Endothelial cell of umbilical vein (primary cell): ENCODE measurements around the gene BUB1B. TPM values are rescaled to one million over a fixed set of nuclear protein-coding genes. Genes with fewer than 3 reads are reported as not detected.

ENCODE experiments used
- BruUV-seq: library from RNA; stranded (reverse); fragments of 400-500 nt; replicated peaks from 2 replicates; lab custom pipeline; 2021; lab: Mats Ljungman, UMichigan
- CTCF ChIA-PET: fragments of 300-600, 350-600 bp; sonication (Branson Sonifier 250); formaldehyde crosslinking; loops from one replicate; lab custom pipeline; 2021; ENCODE audit warnings: antibody characterized with exemption, inconsistent platforms; lab: Charles Lee
- POLR2A ChIA-PET: fragments of 300-600, 350-600 bp; sonication (Branson Sonifier 250); formaldehyde crosslinking; loops from one replicate; lab custom pipeline; 2021; ENCODE audit warnings: antibody characterized with exemption, inconsistent platforms; lab: Charles Lee
- DNase-seq: peaks from one replicate; pipeline ENCODE4 v3.0.0-alpha.2; 2011; ENCODE audit warnings: low read depth, low spot score
- FAIRE-seq: peaks from 2 replicates; lab custom pipeline; 2011; peaks lifted over from hg19 to GRCh38; lab: Jason Lieb, UNC
- H2AFZ ChIP-seq: 2 replicates; pipeline ENCODE4 v1.6.0; 2012; ENCODE audit warnings: low read depth, low read length, control low read depth, inconsistent platforms
- H3K27ac ChIP-seq: 2 replicates; pipeline ENCODE4 v1.5.1; 2011; ENCODE audit warnings: low read depth, mild to moderate bottlenecking, control low read depth, low read length, moderate library complexity; ENCODE audit not compliant: insufficient read depth
- H3K27me3 ChIP-seq, 2 experiments: 2 replicates each; pipeline versions ENCODE4 v1.6.0 to v1.6.1; 2011; ENCODE audit warnings: low read length in 2 of 2, mixed read lengths in 1 of 2; ENCODE audit not compliant: control insufficient read depth in 2 of 2, insufficient read depth in 2 of 2
- H3K36me3 ChIP-seq, 2 experiments: 2 replicates in 1 of 2; 3 replicates in 1 of 2; pipeline ENCODE4 v1.5.1; 2011; ENCODE audit warnings: low read length in 2 of 2, mild to moderate bottlenecking in 1 of 2, moderate library complexity in 1 of 2; ENCODE audit not compliant: control insufficient read depth in 2 of 2, insufficient read depth in 2 of 2; ENCODE audit errors: extremely low read depth in 1 of 2
- H3K4me1 ChIP-seq: 3 replicates; pipeline ENCODE4 v1.5.1; 2011; ENCODE audit warnings: mild to moderate bottlenecking, low read length; ENCODE audit not compliant: control insufficient read depth, insufficient read depth; ENCODE audit errors: extremely low read depth
- H3K4me2 ChIP-seq: 2 replicates; pipeline ENCODE4 v1.6.1; 2011; ENCODE audit warnings: low read length, control low read depth, mixed read lengths; ENCODE audit not compliant: insufficient read depth
- H3K4me3 ChIP-seq, 3 experiments: fragments of 200-600 bp in 1 of 3; sonication (generic), shearing (Covaris generic) in 1 of 3; replicated peaks in 1 of 3; 2 replicates each; pipeline ENCODE4 v1.5.1; 2011 to 2016; ENCODE audit warnings: control low read depth in 3 of 3, low read length in 3 of 3, mild to moderate bottlenecking in 2 of 3, inconsistent platforms in 1 of 3, low read depth in 1 of 3, moderate library complexity in 1 of 3; ENCODE audit not compliant: insufficient read depth in 1 of 3
- H3K79me2 ChIP-seq: 2 replicates; pipeline ENCODE4 v1.6.0; 2012; ENCODE audit warnings: low read length, inconsistent platforms; ENCODE audit not compliant: control insufficient read depth, insufficient read depth
- H3K9ac ChIP-seq: replicated peaks from 2 replicates; pipeline ENCODE3; 2011; ENCODE audit warnings: low read length, control low read depth; ENCODE audit not compliant: insufficient read depth; ENCODE audit errors: extremely low read depth
- H3K9me1 ChIP-seq: replicated peaks from 3 replicates; pipeline ENCODE4 v1.6.0; 2011; ENCODE audit warnings: mild to moderate bottlenecking, low read length; ENCODE audit not compliant: control insufficient read depth, insufficient read depth; ENCODE audit errors: extremely low read depth
- H3K9me3 ChIP-seq: replicated peaks from 2 replicates; pipeline ENCODE4 v1.5.1; 2012; ENCODE audit warnings: low read length, inconsistent platforms; ENCODE audit not compliant: control insufficient read depth, insufficient read depth
- H4K20me1 ChIP-seq: replicated peaks from 2 replicates; pipeline ENCODE3; 2011; ENCODE audit warnings: mild to moderate bottlenecking, low read length; ENCODE audit not compliant: control insufficient read depth, insufficient read depth; ENCODE audit errors: extremely low read depth
- EZH2 ChIP-seq: IDR thresholded peaks from 2 replicates; pipeline ENCODE4 v1.6.1; 2012; ENCODE audit warnings: borderline replicate concordance, low read depth, mild to moderate bottlenecking, moderate library complexity, low read length, inconsistent platforms; ENCODE audit not compliant: severe bottlenecking
- FOS ChIP-seq: IDR thresholded peaks from 2 replicates; pipeline ENCODE4 v1.6.1; 2011; ENCODE audit warnings: mild to moderate bottlenecking, low read length, moderate library complexity, borderline replicate concordance; ENCODE audit not compliant: insufficient read depth
- GATA2 ChIP-seq: IDR thresholded peaks from 2 replicates; pipeline ENCODE4 v1.7.0; 2011; ENCODE audit warnings: low read depth, mild to moderate bottlenecking, moderate library complexity, mixed read lengths, low read length; ENCODE audit not compliant: insufficient read length, insufficient read depth
- JUN ChIP-seq: IDR thresholded peaks from 2 replicates; pipeline ENCODE4 v1.6.1; 2011; ENCODE audit warnings: borderline replicate concordance, low read depth; ENCODE audit not compliant: insufficient read length, insufficient read depth
- MYC ChIP-seq: IDR thresholded peaks from one replicate; pipeline ENCODE4 v1.6.1; 2011; ENCODE audit warnings: mild to moderate bottlenecking, low read depth, low read length
- POLR2A ChIP-seq: IDR thresholded peaks from 2 replicates; pipeline ENCODE4 v1.6.1; 2012; ENCODE audit warnings: low read depth, mild to moderate bottlenecking, control low read depth, low read length
- POLR2AphosphoS5 ChIP-seq: IDR thresholded peaks from 2 replicates; pipeline ENCODE4 v1.6.1; 2012; ENCODE audit warnings: low read depth, mild to moderate bottlenecking, control low read depth, low read length, moderate library complexity; ENCODE audit not compliant: insufficient read depth
- dilution Hi-C: fragments of 300-500 bp; cut with MboI; formaldehyde crosslinking; loops from one replicate; pipeline ENCODE4 v1.15.0; 2019; ENCODE audit warnings: low sequenced_read_pairs; ENCODE audit not compliant: extremely low pct_ligation_motif_present
- intact Hi-C: fragments of 100-400 bp; cut with micrococcal nuclease; formaldehyde crosslinking; loops from one replicate; pipeline ENCODE4 v1.10.0; 2022
- polyA plus RNA-seq, 4 experiments: library from polyadenylated mRNA; depleted of rRNA in 3 of 4; stranded (reverse) in 3 of 4; unstranded in 1 of 4; fragments of >200 nt; gene quantifications; 2 replicates each; pipeline versions ENCODE4 v1.2.1 to v1.2.3, GENCODE V29; 2011 to 2012; ENCODE audit warnings: missing spikeins in 1 of 4
- total RNA-seq: library from RNA; stranded (reverse); gene quantifications from 2 replicates; pipeline ENCODE4 v1.2.3, GENCODE V29; 2021
- TF ChIP-seq, protein P1 (sequence below), 2 donors: IDR thresholded peaks; 1 replicate in 1 of 2; 2 replicates in 1 of 2; pipeline ENCODE4 v1.5.1; 2011; ENCODE audit warnings: low read length in 2 of 2, mild to moderate bottlenecking in 2 of 2, moderate library complexity in 2 of 2, control low read depth in 1 of 2, inconsistent platforms in 1 of 2, low read depth in 1 of 2; ENCODE audit not compliant: insufficient read depth in 1 of 2; ENCODE audit errors: extremely low read depth in 1 of 2
- TF ChIP-seq, protein P2 (sequence below): IDR thresholded peaks from 2 replicates; pipeline ENCODE4 v1.6.1; 2011; ENCODE audit not compliant: insufficient read depth, insufficient read length

Gene BUB1B
- total and polyA plus RNA-seq, 2 donors (not counting 3 experiments of a cell fraction or from before 2014, with no cell fraction given): 12.2 to 69.8 TPM

DNA sequence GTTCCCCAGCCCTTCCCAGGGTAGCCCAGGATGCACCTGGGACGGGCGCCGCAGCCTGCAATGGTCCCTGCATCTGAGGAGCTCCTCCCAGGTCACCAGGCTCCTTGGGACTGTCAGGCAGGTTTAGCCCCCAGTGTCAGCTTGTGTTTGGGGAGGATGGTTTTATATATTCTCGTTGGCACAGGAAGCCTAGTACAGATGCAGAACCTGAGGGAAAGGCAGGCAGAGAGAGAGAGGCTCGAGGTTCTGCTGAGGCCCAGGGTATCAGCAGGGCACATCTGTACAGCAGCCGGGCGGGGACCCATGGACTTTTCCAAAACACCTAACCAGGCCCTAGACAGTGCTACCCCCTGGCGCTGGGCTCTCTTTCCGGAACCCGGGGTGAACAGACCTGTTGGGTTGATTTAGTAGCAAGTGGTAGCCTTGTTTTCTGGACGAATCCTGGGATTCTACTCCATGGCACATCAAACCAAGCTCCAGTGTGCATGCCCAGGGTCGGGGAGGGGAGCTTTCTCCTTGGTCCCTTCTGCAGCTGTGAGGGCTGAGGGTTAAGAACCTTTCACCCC, 86.6 kb downstream of the BUB1B start:
- ChIA-PET CTCF (interaction anchor here (0.8 to 2.6 kb wide), 4 partner anchors 10 to 27 kb away, joined by 3 to 15 read pairs (median 6); no protein-coding TSS in a partner anchor), POLR2A (no interaction called here)
- Histone ChIP-seq H2AFZ (no peak overlapping the region), H3K4me3 (no peak overlapping the region), H3K9me1 (no peaks in the 10 kb centered on the region), H3K27me3 (peaks cover 13% of the 10 kb centered on the region in 2 experiments), H4K20me1 (no peaks in the 10 kb centered on the region), H3K4me1 (peaks cover 2% of the 10 kb centered on the region), H3K27ac (no peak overlapping the region), H3K9ac (no peak overlapping the region), H3K4me2 (no peak overlapping the region), H3K36me3 (no peaks in the 10 kb centered on the region), H3K79me2 (no peaks in the 10 kb centered on the region), H3K9me3 (no peaks in the 10 kb centered on the region)
- dilution Hi-C loops: no loop called here
- no peak for FAIRE-seq
- DNase-seq: no peak
- no TSS peak for BruUV-seq
- intact Hi-C loops: no loop called here
- TF ChIP-seq POLR2AphosphoS5 (no peak), GATA2 (no peak), MYC (no peak), JUN (no peak), FOS (no peak), EZH2 (no peak), POLR2A (no peak)
- TF ChIP-seq, protein P1, sequence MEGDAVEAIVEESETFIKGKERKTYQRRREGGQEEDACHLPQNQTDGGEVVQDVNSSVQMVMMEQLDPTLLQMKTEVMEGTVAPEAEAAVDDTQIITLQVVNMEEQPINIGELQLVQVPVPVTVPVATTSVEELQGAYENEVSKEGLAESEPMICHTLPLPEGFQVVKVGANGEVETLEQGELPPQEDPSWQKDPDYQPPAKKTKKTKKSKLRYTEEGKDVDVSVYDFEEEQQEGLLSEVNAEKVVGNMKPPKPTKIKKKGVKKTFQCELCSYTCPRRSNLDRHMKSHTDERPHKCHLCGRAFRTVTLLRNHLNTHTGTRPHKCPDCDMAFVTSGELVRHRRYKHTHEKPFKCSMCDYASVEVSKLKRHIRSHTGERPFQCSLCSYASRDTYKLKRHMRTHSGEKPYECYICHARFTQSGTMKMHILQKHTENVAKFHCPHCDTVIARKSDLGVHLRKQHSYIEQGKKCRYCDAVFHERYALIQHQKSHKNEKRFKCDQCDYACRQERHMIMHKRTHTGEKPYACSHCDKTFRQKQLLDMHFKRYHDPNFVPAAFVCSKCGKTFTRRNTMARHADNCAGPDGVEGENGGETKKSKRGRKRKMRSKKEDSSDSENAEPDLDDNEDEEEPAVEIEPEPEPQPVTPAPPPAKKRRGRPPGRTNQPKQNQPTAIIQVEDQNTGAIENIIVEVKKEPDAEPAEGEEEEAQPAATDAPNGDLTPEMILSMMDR (IDR thresholded peaks at IDR 0.05; ENCODE audit: extremely low read depth in 1 of 2, insufficient read depth in 1 of 2, low read depth in 1 of 2, low read length in 2 of 2): no peak
- TF ChIP-seq, protein P2, sequence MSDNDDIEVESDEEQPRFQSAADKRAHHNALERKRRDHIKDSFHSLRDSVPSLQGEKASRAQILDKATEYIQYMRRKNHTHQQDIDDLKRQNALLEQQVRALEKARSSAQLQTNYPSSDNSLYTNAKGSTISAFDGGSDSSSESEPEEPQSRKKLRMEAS: no peak
